ENCODE results near the gene NDRG2. TPM values are rescaled to one million over a fixed set of nuclear protein-coding genes. Genes with fewer than 3 reads are reported as not detected.

NDRG2 gene
- total and polyA plus RNA-seq, 11 donors: 187 to 661 (median 314) TPM

Small RNA genes lying within 50 kb of the gene (microRNA-seq; reads per million reads assigned to microRNA genes)
- 0 to 0.38 (median 0) reads per million in 4 donors for gene MIR6717

Other genes starting within 250 kb of the NDRG2 start
- gene RNASE6, start 243.8 kb downstream of the NDRG2 start, total RNA-seq: 10 to 100 TPM in 2 of 9 donors, 1 to 10 TPM in 7; 2.5 to 39.9 (median 5.2) TPM
- gene RNASE6, start 243.8 kb downstream of the NDRG2 start, polyA plus RNA-seq: 1 to 10 TPM; 1.1 to 6.3 TPM
- gene RNASE1, start 222.2 kb downstream of the NDRG2 start, total RNA-seq: 100 to 1,000 TPM; 127 to 654 (median 294) TPM
- gene RNASE1, start 222.2 kb downstream of the NDRG2 start, polyA plus RNA-seq: 100 to 1,000 TPM; 199 to 242 TPM
- under 1 TPM in 2 of 9 donors, not detected in 7; 0.38 to 0.61 TPM for gene RNASE3, start 133.7 kb downstream of the NDRG2 start, total RNA-seq
- gene RNASE3, start 133.7 kb downstream of the NDRG2 start, polyA plus RNA-seq: under 1 TPM in 1 of 2 donors, not detected in 1; 0.12 TPM
- 10 to 100 TPM in 1 of 9 donors, 1 to 10 TPM in 3, under 1 TPM in 2, not detected in 3; 0.80 to 16.6 (median 2.0) TPM for gene RNASE2, start 69.6 kb downstream of the NDRG2 start, total RNA-seq
- 1 to 10 TPM; 2.1 to 4.5 TPM for gene RNASE2, start 69.6 kb downstream of the NDRG2 start, polyA plus RNA-seq
- gene METTL17, start 35.1 kb downstream of the NDRG2 start, total RNA-seq: 10 to 100 TPM; 31.3 to 59.5 (median 43.2) TPM
- 10 to 100 TPM; 51.0 to 53.2 TPM for gene METTL17, start 35.1 kb downstream of the NDRG2 start, polyA plus RNA-seq
- gene SLC39A2, start 25.8 kb downstream of the NDRG2 start, total RNA-seq: not detected
- not detected for gene SLC39A2, start 25.8 kb downstream of the NDRG2 start, polyA plus RNA-seq
- gene TPPP2, start 5.2 kb upstream of the NDRG2 start, total RNA-seq: 1 to 10 TPM in 3 of 9 donors, under 1 TPM in 4, not detected in 2; 0.54 to 2.8 (median 0.99) TPM
- under 1 TPM; 0.65 to 0.96 TPM for gene TPPP2, start 5.2 kb upstream of the NDRG2 start, polyA plus RNA-seq
- not detected for gene RNASE13, start 9.7 kb upstream of the NDRG2 start, total RNA-seq
- gene RNASE13, start 9.7 kb upstream of the NDRG2 start, polyA plus RNA-seq: not detected
- not detected for gene RNASE7, start 17.3 kb upstream of the NDRG2 start, total RNA-seq
- under 1 TPM in 1 of 2 donors, not detected in 1; 0.04 TPM for gene RNASE7, start 17.3 kb upstream of the NDRG2 start, polyA plus RNA-seq
- not detected for gene RNASE8, start 32.8 kb upstream of the NDRG2 start, total RNA-seq
- not detected for gene RNASE8, start 32.8 kb upstream of the NDRG2 start, polyA plus RNA-seq
- gene ARHGEF40, start 45.2 kb upstream of the NDRG2 start, total RNA-seq: 10 to 100 TPM; 16.1 to 31.5 (median 18.8) TPM
- 10 to 100 TPM; 15.5 to 18.2 TPM for gene ARHGEF40, start 45.2 kb upstream of the NDRG2 start, polyA plus RNA-seq
- gene ZNF219, start 73.6 kb upstream of the NDRG2 start, total RNA-seq: 10 to 100 TPM; 33.9 to 97.9 (median 38.2) TPM
- gene ZNF219, start 73.6 kb upstream of the NDRG2 start, polyA plus RNA-seq: 10 to 100 TPM; 50.0 to 57.4 TPM
- under 1 TPM in 6 of 9 donors, not detected in 3; 0.19 to 0.79 (median 0.36) TPM for gene TMEM253, start 76.0 kb upstream of the NDRG2 start, total RNA-seq
- under 1 TPM; 0.29 to 0.57 TPM for gene TMEM253, start 76.0 kb upstream of the NDRG2 start, polyA plus RNA-seq
- not detected for gene OR5AU1, start 131.0 kb upstream of the NDRG2 start, total RNA-seq
- gene OR5AU1, start 131.0 kb upstream of the NDRG2 start, polyA plus RNA-seq: not detected
- 100 to 1,000 TPM; 201 to 289 (median 249) TPM for gene HNRNPC, start 244.4 kb upstream of the NDRG2 start, total RNA-seq
- 100 to 1,000 TPM; 255 to 389 TPM for gene HNRNPC, start 244.4 kb upstream of the NDRG2 start, polyA plus RNA-seq